Astrocyte of the hippocampus (primary cell): ENCODE results near the gene MUC3A.

Experiments used
- DNase-seq: peaks from one replicate; pipeline ENCODE4 v3.0.0; 2011; ENCODE audit warnings: low read depth, low spot score

The MUC3A gene

GRCh38 chr7:101017064-101017777, 67.9 kb downstream of the MUC3A start:
- DNase-seq = peak; percentile 69
